HG03175 (cell line): Measurements from ENCODE around the gene PRAC2.

Experiments used
- ATAC-seq: cut with Tn5 transposase; IDR thresholded peaks from one replicate; pipeline ENCODE4 v1.9.1; 2021; ENCODE audit warnings: mild to moderate bottlenecking, moderate library complexity; ENCODE audit not compliant: unreplicated experiment

Gene PRAC2

DNA sequence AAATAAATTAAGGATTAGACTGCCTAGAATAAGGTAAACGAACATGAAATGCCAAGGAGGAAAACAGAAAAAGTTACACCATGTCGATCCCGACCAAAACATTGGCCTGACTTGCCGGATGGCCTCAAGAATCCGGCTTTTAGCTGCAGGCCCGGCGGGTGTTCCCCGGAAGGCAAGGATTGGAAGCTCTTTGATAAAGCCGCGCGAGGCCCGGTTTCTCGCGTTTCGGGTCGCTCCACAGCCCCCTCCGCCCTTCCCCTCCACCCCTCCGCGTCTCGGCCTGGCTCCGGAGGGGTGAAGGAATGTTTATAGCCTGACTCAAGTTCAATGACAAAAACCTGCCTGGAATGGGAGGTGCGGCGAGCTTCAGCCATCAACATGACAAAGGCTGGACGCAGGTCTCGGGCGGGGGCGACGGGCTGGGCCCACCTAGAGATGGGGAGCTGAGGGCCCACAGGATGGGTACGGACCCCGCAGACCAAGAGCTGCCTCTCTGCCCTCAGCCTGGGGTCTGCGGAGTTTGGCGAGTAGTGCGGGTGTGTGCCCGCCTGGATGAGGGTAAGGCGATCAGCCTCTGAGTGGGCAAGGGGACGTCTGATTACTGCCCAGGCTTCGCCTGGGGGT lies 3.2 kb upstream of the PRAC2 start:
- ATAC-seq = no peak

DNA sequence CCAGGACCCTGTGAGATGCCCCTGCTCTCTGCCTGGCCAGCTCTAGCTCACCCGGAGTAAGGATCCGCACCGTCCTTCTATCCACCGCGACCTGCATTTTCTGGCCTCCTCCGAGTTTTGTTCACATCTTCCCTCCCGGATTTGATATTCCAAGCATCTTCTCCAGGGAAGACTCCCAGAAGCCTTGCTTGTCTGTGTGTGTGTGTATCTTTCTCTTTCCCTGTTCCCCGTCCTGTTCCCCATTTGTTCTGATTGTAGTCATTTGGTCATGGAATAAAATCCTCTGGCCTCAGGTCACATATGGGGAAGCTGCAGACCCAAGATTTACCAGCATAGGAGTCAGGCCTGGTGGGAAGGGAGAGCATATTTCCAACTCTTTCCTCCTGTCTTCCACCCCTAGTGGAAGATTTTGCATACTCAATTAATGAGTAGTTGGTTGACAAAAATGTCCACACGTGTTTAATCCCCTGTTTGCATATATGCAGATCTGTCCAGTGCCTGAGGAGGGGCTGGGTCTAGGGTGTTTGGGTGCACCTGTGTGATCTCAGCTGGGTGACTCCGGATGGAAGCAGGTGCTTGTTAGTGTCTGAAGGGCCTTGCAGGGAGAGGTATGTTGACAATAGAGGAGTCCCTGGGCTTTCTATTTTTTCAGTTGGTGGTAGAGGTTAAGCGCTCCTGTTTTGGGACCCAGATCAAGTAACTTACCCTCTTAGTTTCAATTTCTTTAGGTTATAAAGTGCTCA lies 2.5 kb upstream of the PRAC2 start:
- ATAC-seq = no peak

DNA sequence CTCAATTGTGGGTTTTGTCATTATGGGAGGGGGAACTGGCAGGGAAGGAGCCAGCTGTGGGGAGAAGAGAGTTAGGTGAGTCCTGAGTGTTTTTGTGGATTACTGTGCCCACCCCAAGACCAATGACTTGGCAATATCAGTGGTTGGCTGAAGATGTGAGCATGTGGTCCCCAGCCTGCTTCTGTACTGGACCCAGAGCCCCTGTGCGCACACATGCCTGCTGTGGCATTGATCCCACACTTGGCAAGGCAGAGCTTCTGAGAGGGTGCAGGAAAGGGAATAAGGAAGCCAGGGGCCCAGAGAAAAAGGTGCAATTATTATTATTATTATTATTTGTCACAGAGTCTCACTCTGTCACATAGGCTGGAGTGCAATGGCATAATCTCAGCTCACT lies 2.0 kb upstream of the PRAC2 start:
- no peak for ATAC-seq

DNA sequence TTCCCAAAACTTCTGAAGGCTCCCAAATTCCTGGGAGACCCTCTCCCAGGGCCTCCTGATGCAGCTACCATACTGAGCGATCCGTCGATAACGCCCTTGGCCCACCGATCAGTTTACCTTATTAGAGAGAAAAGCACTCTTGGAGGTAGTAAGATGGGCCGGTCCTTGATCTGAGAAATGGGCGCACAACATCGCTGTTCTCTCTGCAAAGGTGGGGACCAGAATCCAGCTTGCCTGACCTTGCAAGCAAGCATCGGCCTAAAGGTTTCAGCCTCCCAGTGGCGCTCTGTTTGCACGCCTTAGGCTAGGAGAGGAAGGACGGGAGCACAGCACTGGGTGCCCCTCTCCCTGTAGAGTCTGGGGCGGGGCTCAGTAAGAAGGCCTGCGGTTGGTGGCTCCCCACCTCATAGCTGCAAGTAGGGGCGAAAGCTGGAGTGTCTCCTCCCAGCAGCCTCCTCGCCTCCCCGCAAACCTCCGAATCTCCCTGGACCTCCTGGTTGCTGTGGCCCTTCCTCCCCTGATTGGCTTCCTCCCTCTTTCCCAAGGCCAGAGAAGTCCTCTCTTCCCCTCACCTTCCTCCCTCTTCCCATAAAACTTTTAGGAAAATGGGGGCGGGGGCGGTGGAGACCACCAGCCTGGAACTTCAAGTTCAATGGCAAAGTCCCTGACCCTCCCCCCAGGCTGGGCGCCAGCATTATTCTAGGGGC lies 631 bp upstream of the PRAC2 start, which contains the start of gene PRAC1:
TSS of gene PRAC1 (minus strand) at position 318 of the 707 bp plus-strand sequence. CDS start at position 192, 126 bp downstream.
- ATAC-seq = no peak

DNA sequence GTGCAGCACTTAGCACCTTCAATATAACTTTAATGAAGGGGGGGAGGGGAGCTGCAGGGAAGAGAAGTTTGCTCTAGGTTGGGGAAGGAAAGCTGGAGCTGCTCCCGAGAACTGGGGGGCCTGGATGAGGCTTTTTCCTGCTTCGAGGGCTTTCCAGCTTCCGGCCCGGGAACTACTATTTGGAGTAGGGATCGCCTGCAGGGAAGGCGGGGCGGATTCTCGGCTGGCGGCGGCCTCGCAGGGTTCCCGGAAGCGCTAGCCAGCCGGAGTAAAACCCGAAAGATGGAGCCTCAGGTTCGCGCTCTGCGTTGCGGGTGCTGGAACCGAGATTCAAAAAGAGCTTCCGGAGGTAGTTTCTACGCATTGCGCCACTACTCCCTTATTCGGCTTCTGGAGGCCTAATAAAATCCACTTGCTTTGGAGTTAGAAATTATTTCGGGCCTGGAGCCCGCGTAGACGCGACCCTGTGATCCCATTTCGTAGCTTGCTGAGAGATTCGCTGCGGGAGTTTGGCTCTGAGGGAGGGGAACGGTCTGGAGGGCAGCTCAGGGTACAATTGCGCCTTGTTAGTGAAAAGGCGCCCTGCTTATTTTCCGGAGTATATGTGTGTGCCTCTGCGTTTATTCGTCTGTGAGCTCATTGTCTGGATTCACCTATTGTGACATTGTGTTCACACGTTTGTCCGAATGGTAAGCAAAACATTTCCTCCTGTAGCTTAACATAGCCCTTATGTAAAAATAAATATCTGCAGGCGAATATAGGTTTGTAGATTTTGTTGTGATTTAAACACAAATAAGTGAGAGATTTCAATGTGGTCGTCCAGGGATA lies 652 bp downstream of the PRAC2 start:
- no peak for ATAC-seq

DNA sequence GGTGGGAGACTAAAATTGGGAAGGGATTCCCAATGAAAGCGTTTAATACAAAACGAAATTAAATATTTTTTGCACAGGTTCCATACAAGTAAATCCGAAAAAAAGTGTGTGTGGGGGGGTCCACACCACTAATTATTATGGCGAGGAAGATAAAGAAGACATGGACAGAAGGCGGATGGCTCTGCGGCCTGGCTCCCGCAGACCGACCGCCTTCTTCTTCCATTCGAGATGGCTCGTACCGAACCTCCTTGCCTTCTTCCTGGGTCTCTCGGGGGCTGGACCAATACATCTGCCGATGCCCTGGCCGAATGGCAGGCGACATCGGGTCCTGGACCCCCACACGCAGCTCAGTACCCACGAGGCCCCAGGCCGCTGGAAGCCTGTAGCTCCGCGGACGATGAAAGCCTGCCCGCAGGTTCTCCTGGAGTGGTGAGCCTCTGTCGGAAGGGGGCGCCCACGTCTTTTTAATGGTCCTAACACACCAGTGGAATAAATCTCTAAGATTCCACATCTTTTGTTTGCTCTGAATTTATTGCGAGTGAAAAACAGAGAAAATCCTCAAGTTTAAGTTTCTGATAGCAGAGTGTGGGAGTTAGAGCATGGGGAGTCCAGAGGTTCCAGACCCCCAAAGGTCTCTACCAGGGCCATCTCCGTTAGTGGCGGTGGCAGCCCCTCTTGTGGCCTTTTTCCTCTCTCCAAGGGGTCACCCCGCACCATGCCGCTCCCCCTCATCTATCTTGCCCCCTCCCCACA lies 1.4 kb downstream of the PRAC2 start:
- ATAC-seq = no peak

DNA sequence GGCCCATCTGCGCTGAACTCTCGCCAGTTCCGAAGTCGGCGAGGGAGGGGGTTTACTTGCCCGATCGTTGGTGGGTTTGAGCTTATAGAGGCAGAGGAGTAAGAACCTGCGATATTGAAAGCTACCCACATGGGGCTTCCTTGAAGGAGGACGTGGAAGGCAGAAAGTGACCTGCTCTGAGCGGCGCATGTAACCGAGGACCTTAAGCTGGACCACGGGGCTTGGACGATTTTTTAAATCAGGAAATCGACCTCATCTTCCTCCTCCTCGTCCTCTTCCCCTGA lies 2.0 kb downstream of the PRAC2 start:
- no peak for ATAC-seq

DNA sequence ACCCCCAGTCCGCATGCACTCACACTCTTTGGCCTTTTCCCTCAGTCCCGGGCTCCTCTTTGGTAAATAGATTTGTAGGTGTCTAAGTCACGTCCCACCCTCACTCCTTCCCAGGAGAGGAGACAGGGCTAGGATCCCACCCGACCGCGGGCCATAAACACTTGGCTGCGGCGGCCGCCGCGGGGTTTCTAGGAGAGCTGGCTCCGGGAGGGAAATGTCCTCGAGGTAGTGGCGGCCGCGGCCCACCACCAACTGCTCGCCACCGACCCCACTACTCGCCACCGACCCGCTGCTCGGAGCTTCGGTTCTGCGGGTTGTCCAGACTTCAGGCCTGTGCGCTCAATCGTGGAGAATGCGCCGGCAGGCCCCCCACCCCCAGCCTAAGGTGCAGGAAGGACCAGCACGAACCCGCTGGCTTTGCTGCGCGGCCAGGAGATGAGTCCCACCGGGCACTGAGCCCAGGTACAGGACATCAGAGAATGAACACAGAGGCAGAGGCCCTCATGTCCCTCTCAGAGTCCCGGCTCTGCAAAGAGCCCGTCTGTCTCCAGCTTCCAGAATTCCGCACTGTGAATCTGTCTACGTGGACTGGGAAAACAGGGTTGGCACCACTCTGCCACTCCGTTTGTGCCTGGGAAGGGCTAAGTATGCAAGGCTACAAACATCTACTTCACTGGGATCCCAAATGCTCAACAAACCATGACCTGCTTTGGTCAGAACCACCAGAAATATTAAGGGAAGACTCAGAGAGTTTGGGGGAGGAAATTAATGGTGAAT lies 2.5 kb downstream of the PRAC2 start:
- ATAC-seq = no peak

DNA sequence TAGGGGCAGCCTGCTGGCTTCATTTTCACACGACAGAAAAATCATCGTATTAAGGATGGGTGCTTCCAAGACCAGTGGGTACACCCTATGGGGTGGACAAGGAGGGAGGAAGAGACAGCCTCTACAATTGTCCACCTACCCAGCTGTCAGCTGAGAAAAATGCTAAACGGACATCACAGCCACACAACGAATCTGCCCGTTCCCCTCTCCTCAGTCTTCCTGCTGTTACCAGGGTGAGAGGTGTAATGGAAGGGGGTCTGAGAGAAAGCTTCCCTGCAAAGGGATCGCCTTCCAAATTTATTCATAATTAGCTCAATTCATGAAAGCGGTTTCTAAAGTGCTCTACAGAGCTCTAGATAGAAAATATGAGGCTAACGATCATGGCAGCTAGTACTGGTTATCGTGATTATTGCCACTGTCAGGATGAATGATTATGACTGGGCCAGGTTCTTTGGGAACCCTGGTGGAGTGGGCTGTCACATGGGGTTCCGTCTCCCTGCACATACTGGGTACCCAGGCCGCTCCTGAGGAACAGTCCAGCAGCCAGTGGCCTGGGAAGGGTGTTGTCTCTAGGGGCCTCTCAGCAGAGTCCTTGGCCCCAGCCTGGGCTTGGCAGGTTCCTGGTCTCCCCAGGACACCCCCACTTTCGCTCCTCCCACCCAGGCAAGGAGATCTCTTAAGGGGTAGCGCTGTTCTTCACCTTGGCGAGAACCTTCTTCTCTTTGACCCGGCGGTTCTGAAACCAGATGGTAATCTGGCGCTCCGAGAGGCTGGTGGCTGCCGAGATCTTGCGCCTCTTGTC lies 3.3 kb downstream of the PRAC2 start:
- no peak for ATAC-seq

DNA sequence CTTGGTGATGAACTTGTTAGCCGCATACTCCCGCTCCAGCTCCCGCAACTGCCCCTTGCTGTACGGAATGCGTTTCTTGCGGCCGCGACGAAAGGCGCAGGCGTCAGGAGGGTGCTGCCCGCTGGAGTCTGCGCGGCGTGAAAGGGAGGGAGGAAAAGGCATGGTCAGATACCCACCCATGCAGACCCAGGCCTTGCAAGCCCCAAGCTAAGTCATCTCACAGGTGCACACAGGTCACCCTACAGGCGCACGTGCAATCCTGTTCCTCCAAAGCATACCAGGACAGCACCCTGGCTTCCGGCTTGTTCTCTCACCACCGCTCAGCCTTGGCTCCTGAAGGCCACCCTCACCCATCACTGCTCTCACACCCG lies 3.9 kb downstream of the PRAC2 start:
- no peak for ATAC-seq

DNA sequence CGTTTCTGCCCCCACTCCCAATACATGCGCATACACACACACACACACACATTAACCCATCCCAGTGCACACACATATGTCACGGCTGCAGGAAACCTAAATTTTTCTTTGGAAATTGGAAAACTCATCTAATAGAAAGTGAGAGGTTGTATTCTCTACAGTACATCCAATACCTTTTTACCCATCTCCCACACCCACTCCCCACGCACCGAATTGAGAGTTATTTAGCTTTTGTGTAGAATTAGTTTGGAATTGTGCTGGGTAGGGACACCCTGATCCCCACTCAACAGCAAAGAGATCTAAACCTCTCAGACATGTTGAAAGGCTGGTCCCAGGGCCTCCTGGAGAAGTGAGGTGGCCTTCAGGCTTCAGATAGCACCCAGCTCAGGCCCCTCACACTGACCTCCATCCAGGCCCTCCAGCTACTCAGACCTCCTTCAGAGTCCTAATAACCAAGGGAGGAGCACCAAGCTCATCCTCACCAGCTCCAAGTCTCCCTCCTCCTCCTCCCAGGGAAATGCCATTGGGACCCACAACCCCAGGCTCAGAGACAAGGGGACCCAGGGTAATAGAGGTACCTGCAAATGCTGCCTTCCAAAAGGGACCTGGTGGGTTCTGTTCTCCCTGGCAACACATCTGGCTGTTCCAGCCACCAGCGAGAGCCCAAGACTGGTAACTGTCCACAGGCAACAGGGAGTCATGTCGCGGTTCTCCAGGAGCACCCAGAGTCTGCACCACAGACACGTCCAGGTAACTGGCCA lies 4.6 kb downstream of the PRAC2 start:
- ATAC-seq = no peak

DNA sequence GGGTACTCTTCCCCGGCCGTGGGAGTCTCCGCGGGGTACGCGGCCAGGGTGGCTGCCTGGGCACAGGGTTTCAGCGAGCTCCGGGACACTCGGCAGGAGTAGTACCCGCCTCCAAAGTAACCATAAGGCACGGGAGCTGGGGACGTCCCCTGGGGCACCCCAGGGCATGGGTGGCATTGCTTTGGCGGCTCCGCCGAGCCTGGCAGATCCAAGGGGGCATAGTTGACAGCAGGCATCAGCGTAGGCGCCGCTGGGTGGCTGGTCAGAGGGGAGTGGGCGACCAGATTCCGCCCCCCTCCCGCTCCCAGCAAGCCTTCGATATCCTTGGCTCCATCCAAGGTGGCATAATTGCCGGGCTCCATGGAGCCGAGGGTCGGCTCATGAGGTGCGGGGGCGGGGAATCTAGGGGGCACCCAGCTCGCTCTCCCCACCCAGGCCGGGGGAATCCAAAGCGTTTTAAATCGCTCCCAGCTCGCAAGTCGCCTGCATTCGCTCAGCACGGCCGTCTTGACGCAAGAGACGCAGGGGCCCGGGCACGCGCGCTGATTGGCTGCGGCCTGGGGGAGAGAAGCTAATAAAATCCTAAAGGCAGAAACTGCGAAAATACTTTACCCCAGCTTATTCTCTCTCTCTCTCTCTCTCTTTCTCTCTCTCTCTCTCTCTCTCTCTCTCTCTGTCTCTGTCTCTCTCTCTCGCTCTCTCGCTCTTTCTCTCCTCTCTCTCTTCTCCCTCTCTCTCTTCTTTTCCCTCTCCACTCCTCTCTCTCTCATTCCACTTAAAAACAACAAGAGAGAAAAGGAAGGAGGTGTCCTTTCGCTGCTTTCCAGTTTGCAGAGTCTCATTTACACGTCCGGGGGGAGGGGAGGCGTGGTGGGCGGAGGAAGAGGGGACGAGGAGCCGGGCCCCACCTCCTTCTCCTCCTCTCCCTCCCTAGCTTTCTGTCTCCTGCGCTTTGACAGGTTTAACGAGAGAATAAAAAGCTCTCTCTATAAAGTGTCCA lies 5.5 kb downstream of the PRAC2 start, which contains the start of gene HOXB13:
TSS of gene HOXB13 (minus strand) at position 519 of the 1,000 bp plus-strand sequence. CDS start at position 362, 157 bp downstream.
- no peak for ATAC-seq

DNA sequence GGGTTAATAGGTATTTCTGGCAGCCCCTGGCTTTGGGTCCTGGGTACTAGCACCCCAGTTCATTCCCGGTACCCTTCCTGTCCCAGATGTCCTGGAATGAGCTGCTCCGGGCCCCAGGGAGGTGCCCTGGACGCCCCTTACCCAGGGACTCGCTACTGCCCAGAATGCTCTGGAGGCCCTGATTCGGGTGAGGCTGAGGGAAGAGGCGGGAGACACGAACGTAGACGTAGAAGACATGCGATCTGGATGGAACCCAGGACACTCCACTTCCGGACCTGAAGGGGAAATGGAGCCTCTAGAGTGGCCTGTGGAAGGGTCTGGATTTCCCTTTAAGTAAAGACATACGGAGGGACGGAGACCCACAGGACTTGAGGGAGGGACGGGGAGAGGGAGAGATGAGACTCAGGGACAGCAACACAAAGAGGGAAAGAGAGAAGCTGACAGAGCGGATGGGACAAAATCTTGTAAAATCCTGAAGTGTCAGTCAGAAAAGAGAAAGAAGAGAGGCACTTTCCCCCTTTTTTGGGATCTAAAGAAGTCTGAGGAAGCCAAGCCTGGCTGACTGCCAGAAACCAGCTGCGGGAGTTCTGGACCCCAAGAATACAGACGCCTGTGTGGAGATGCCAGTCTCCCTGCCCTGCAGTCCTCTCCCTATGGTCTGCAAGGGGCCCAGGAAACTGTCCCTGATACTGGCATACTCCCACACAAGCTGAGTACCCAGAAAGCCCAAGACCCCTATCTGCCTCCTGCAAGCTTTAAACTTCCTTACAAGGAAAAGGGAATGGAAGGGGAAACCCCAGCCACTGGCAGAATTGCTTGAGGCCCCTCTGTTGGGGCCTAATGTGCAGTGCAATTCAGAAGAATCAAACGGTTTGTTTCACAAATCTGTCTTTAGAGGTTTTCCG lies 6.6 kb downstream of the PRAC2 start:
- no peak for ATAC-seq

DNA sequence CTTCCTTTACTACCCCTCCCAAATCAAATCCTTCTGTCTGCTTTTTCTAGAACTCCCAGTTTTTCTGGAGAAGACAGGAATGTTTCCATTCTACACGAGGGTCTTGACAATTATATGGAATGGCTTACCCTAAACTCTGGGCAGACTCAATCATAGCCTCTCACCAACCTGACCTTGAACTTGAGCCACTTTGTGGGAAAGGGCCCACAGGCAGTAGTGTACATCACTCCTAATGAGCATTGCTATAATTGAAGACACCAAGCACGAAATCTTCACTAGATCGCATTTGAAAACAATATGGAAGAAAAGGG lies 7.2 kb downstream of the PRAC2 start:
- ATAC-seq = no peak

DNA sequence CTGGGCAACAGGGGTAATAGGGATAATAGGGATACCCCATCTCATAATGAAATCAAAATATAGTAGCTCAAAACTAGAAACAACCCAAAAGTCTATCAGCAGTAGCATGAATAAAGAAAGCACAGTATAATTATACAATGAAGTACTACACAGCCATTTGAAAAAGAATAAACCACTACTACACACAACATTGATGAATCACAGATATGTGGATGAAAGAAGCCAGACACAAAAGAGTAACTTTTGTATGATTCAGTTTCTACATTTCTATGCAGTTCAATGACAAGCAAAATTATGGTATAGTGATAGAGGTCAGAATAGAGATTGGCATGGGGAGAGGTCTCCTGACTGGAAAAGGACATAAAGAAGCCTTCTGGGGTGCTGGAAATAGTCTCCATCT lies 8.4 kb downstream of the PRAC2 start:
- ATAC-seq = no peak
